ENCODE results near the gene RIPK3. TPM values are rescaled to one million over a fixed set of nuclear protein-coding genes. Genes with fewer than 3 reads are reported as not detected.

RIPK3 gene
- total RNA-seq, 2 experiments from 2014 or later, result 8.1 to 14.5 TPM

DNA sequence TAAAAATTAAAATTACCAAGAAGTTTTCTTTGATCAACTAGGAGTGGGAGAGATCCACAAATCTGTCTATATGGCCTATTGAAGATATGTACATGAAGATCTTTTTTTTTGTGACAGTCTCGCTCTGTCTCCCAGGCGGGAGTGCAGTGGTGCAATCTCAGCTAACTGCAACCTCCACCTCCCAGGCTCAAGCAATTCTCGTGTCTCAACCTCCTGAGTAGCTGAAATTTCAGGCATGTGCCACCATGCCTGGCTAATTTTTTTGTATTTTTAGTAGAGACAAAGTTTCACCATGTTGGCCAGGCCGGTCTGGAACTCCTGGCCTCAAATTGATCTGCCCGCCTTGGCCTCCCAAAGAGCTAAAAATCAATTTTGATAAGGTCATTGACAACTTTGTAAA lies 23.6 kb upstream of the RIPK3 start:
- POLR2A ChIA-PET, result interaction anchor here (0.7 to 4.0 kb wide), 4 partner anchors 17 to 80 kb away, joined by 4 to 17 read pairs (median 6); partner anchors contain the start of genes CBLN3, KHNYN and RIPK3
- Histone ChIP-seq H3K79me2 (ENCODE audit: insufficient read depth, low read depth, low read length) (peaks cover 3% of the 10 kb centered on the region; the same call in 1 of the 2 replicates), H3K4me2 (ENCODE audit: low read length) (no peak overlapping the region), H3K9me2 (ENCODE audit: insufficient read depth, low read length) (no peaks in the 10 kb centered on the region), H2AFZ (ENCODE audit: low read length) (no peak overlapping the region), H4K20me1 (ENCODE audit: insufficient read depth, low read length) (no peaks in the 10 kb centered on the region), H3K4me1 (ENCODE audit: insufficient read depth, low read length, poor library complexity, severe bottlenecking) (peaks cover 20% of the 10 kb centered on the region), H3K36me3 (ENCODE audit: insufficient read depth, low read length) (no peaks in the 10 kb centered on the region), H3K27ac (ENCODE audit: low read depth, low read length, poor library complexity, severe bottlenecking) (no peak overlapping the region), H3K9me3 (ENCODE audit: low read length) (no peaks in the 10 kb centered on the region), H3K4me3 (ENCODE audit: low read depth, low read length, poor library complexity, severe bottlenecking) (no peak overlapping the region)
- BruUV-seq (replicated peaks), result no TSS peak
- CTCF ChIA-PET (ENCODE audit: unreplicated experiment), result no interaction called here
- intact Hi-C loops (cut with micrococcal nuclease; ENCODE audit: unreplicated experiment), result loop anchor here (10.0 kb wide), 1 partner anchor 799 kb away; the partner anchor contains the start of gene AP1G2
- TF ChIP-seq CTCF (conservative IDR thresholded peaks at IDR 0.05; ENCODE audit: low read length), result no peak
- DNase-seq (ENCODE audit: low spot score), result no peak

GRCh38 chr14:24362241-24362960 lies 22.6 kb upstream of the RIPK3 start:
- Histone ChIP-seq H3K27ac (ENCODE audit: low read depth, low read length, poor library complexity, severe bottlenecking) (no peak overlapping the region), H3K79me2 (ENCODE audit: insufficient read depth, low read depth, low read length) (no peaks in the 10 kb centered on the region), H3K4me2 (ENCODE audit: low read length) (no peak overlapping the region), H4K20me1 (ENCODE audit: insufficient read depth, low read length) (no peaks in the 10 kb centered on the region), H3K9me3 (ENCODE audit: low read length) (no peaks in the 10 kb centered on the region), H3K4me3 (ENCODE audit: low read depth, low read length, poor library complexity, severe bottlenecking) (no peak overlapping the region), H2AFZ (ENCODE audit: low read length) (no peak overlapping the region), H3K36me3 (ENCODE audit: insufficient read depth, low read length) (no peaks in the 10 kb centered on the region), H3K9me2 (ENCODE audit: insufficient read depth, low read length) (no peaks in the 10 kb centered on the region), H3K4me1 (ENCODE audit: insufficient read depth, low read length, poor library complexity, severe bottlenecking) (peaks cover 18% of the 10 kb centered on the region)
- DNase-seq (ENCODE audit: low spot score), result no peak
- BruUV-seq (replicated peaks), result no TSS peak
- TF ChIP-seq EZH2phosphoT487 (IDR thresholded peaks at IDR 0.05; ENCODE audit: borderline replicate concordance, low read depth, low read length) (no peak), CTCF (conservative IDR thresholded peaks at IDR 0.05; ENCODE audit: low read length) (no peak)
- intact Hi-C loops (cut with micrococcal nuclease; ENCODE audit: unreplicated experiment), result loop anchor here (10.0 kb wide), 1 partner anchor 798 kb away; the partner anchor contains the start of gene AP1G2
- ChIA-PET CTCF (ENCODE audit: unreplicated experiment) (interaction anchor here (0.6 to 2.2 kb wide), 6 partner anchors 22 to 74 kb away, joined by 3 to 14 read pairs (median 3); partner anchors contain the start of gene RIPK3), POLR2A (interaction anchor here (0.6 to 4.0 kb wide), 8 partner anchors 11 to 235 kb away, joined by 3 to 17 read pairs (median 4); partner anchors contain the start of genes CBLN3, KHNYN and RIPK3)

- Histone ChIP-seq H3K4me3 (ENCODE audit: low read depth, low read length, poor library complexity, severe bottlenecking) (no peak overlapping the region), H3K9me3 (ENCODE audit: low read length) (no peaks in the 10 kb centered on the region), H3K36me3 (ENCODE audit: insufficient read depth, low read length) (no peaks in the 10 kb centered on the region), H3K27ac (ENCODE audit: low read depth, low read length, poor library complexity, severe bottlenecking) (no peak overlapping the region), H4K20me1 (ENCODE audit: insufficient read depth, low read length) (no peaks in the 10 kb centered on the region), H2AFZ (ENCODE audit: low read length) (no peak overlapping the region), H3K4me1 (ENCODE audit: insufficient read depth, low read length, poor library complexity, severe bottlenecking) (peaks cover 15% of the 10 kb centered on the region), H3K4me2 (ENCODE audit: low read length) (no peak overlapping the region), H3K79me2 (ENCODE audit: insufficient read depth, low read depth, low read length) (no peaks in the 10 kb centered on the region), H3K9me2 (ENCODE audit: insufficient read depth, low read length) (no peaks in the 10 kb centered on the region)
- DNase-seq (ENCODE audit: low spot score), result no peak
- TF ChIP-seq CTCF (conservative IDR thresholded peaks at IDR 0.05; ENCODE audit: low read length), result no peak
- no TSS peak for BruUV-seq (replicated peaks)
- POLR2A ChIA-PET, result interaction anchor here (0.9 to 4.0 kb wide), 4 partner anchors 15 to 70 kb away, joined by 3 to 17 read pairs (median 5); partner anchors contain the start of genes CBLN3 and KHNYN
- intact Hi-C loops (cut with micrococcal nuclease; ENCODE audit: unreplicated experiment), result loop anchor here (10.0 kb wide), 1 partner anchor 797 kb away; the partner anchor contains the start of gene AP1G2
- CTCF ChIA-PET (ENCODE audit: unreplicated experiment), result interaction anchor here (1.1 to 2.2 kb wide), 3 partner anchors 21 to 75 kb away, joined by 3 to 14 read pairs (median 4); partner anchors contain the start of gene RIPK3
Measured at GRCh38 chr14:24361326-24361725, 21.5 kb upstream of the RIPK3 start.
